Neural cell (in vitro differentiated cells): ENCODE results near the gene AMIGO3.
"Not testable (repeated sequence)": the region's sequence is repeated elsewhere in the genome, so short reads cannot be mapped to it uniquely, and the experiment has no call there.

Source experiments
- CTCF ChIP-seq: fragments of 450-650 bp; IDR thresholded peaks from 2 replicates; pipeline ENCODE4 v1.5.1; 2014; ENCODE audit warnings: antibody characterized with exemption, mild to moderate bottlenecking, moderate library complexity; ENCODE audit not compliant: poor library complexity, severe bottlenecking
- EP300 ChIP-seq: fragments of 450-650 bp; conservative IDR thresholded peaks from 2 replicates; pipeline ENCODE4 v1.6.1; 2014; ENCODE audit warnings: antibody characterized with exemption, mild to moderate bottlenecking, moderate library complexity; ENCODE audit not compliant: poor library complexity, severe bottlenecking
- EZH2 ChIP-seq: fragments of 200-600, 300-800 bp; shearing (Covaris generic), sonication (generic); IDR thresholded peaks from 2 replicates; pipeline ENCODE4 v1.6.1; 2014; ENCODE audit warnings: antibody characterized with exemption, low read length, borderline replicate concordance, mild to moderate bottlenecking; ENCODE audit not compliant: insufficient read depth, poor library complexity, severe bottlenecking
- POLR2AphosphoS5 ChIP-seq: IDR thresholded peaks from 2 replicates; pipeline ENCODE4 v1.6.1; 2012
- TAF1 ChIP-seq: IDR thresholded peaks from 2 replicates; pipeline ENCODE4 v1.6.1; 2012; ENCODE audit warnings: low read depth
- TF ChIP-seq, protein P1 (sequence below): IDR thresholded peaks from 2 replicates; pipeline ENCODE4 v1.6.1; 2012; ENCODE audit warnings: borderline replicate concordance

- not testable (repeated sequence) for TF ChIP-seq TAF1, CTCF, EP300, POLR2AphosphoS5, EZH2
- TF ChIP-seq, protein P1, sequence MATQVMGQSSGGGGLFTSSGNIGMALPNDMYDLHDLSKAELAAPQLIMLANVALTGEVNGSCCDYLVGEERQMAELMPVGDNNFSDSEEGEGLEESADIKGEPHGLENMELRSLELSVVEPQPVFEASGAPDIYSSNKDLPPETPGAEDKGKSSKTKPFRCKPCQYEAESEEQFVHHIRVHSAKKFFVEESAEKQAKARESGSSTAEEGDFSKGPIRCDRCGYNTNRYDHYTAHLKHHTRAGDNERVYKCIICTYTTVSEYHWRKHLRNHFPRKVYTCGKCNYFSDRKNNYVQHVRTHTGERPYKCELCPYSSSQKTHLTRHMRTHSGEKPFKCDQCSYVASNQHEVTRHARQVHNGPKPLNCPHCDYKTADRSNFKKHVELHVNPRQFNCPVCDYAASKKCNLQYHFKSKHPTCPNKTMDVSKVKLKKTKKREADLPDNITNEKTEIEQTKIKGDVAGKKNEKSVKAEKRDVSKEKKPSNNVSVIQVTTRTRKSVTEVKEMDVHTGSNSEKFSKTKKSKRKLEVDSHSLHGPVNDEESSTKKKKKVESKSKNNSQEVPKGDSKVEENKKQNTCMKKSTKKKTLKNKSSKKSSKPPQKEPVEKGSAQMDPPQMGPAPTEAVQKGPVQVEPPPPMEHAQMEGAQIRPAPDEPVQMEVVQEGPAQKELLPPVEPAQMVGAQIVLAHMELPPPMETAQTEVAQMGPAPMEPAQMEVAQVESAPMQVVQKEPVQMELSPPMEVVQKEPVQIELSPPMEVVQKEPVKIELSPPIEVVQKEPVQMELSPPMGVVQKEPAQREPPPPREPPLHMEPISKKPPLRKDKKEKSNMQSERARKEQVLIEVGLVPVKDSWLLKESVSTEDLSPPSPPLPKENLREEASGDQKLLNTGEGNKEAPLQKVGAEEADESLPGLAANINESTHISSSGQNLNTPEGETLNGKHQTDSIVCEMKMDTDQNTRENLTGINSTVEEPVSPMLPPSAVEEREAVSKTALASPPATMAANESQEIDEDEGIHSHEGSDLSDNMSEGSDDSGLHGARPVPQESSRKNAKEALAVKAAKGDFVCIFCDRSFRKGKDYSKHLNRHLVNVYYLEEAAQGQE: not testable (repeated sequence)
Measured at GRCh38 chr3:49685103-49685502, 34.4 kb downstream of the AMIGO3 start.
